H1 (cell line): Measurements from ENCODE around the gene TAS2R1.

Experiments
- ATF3 ChIP-seq: IDR thresholded peaks from 2 replicates; pipeline ENCODE4 v1.6.1; 2011; ENCODE audit warnings: low read depth, mild to moderate bottlenecking, low read length; ENCODE audit not compliant: insufficient read depth
- CHD1 ChIP-seq: IDR thresholded peaks from 2 replicates; pipeline ENCODE4 v1.6.1; 2012; ENCODE audit warnings: low read depth, low read length, improper control_type of control experiment
- CTCF ChIP-seq, 3 experiments: IDR thresholded peaks; 1 replicate in 2 of 3; 2 replicates in 1 of 3; pipeline versions ENCODE4 v1.5.1 to v1.6.1; 2011; ENCODE audit warnings: low read length in 3 of 3, mild to moderate bottlenecking in 3 of 3, inconsistent platforms in 2 of 3, low read depth in 1 of 3, moderate library complexity in 1 of 3; ENCODE audit not compliant: insufficient read depth in 1 of 3; ENCODE audit errors: control extremely low read depth in 1 of 3
- EP300 ChIP-seq, 2 experiments: IDR thresholded peaks; 1 replicate in 1 of 2; 2 replicates in 1 of 2; pipeline ENCODE4 v1.6.1; 2011 to 2012; ENCODE audit warnings: low read depth in 2 of 2, low read length in 2 of 2, mild to moderate bottlenecking in 2 of 2, borderline replicate concordance in 1 of 2, inconsistent platforms in 1 of 2, moderate library complexity in 1 of 2
- EZH2 ChIP-seq: fragments of 200-600 bp; sonication (generic); IDR thresholded peaks from 2 replicates; pipeline ENCODE4 v1.7.1; 2012; ENCODE audit warnings: low read depth, mild to moderate bottlenecking, moderate library complexity, low read length, inconsistent platforms; ENCODE audit not compliant: severe bottlenecking
- KDM1A ChIP-seq: fragments of 200-600, 300-600 bp; sonication (generic); IDR thresholded peaks from 2 replicates; pipeline ENCODE4 v1.7.1; 2016; ENCODE audit warnings: mild to moderate bottlenecking, low read length, borderline replicate concordance
- POLR2A ChIP-seq, 2 experiments: IDR thresholded peaks; 1 replicate in 1 of 2; 2 replicates in 1 of 2; pipeline ENCODE4 v1.6.1; 2011; ENCODE audit warnings: low read depth in 2 of 2, low read length in 2 of 2, mild to moderate bottlenecking in 2 of 2; ENCODE audit errors: control extremely low read depth in 1 of 2
- POLR2AphosphoS5 ChIP-seq: IDR thresholded peaks from 2 replicates; pipeline ENCODE4 v1.6.1; 2011; ENCODE audit warnings: low read depth, low read length
- RAD21 ChIP-seq, 2 experiments: IDR thresholded peaks in 1 of 2; conservative IDR thresholded peaks in 1 of 2; 2 replicates each; pipeline ENCODE4 v1.6.1; 2011; ENCODE audit warnings: low read depth in 2 of 2, low read length in 2 of 2, improper control_type of control experiment in 1 of 2, inconsistent platforms in 1 of 2, mild to moderate bottlenecking in 1 of 2, moderate library complexity in 1 of 2
- RNF2 ChIP-seq: fragments of 200-900, 300-1000 bp; sonication (generic); IDR thresholded peaks from 2 replicates; pipeline ENCODE4 v1.7.1; 2016; ENCODE audit warnings: borderline replicate concordance, low read depth, mild to moderate bottlenecking, antibody characterized with exemption, low read length; ENCODE audit not compliant: poor library complexity, severe bottlenecking; ENCODE audit errors: missing control alignments
- SUZ12 ChIP-seq: fragments of 200-600 bp; sonication (generic); IDR thresholded peaks from 2 replicates; pipeline ENCODE4 v1.6.1; 2012; ENCODE audit warnings: mild to moderate bottlenecking, inconsistent platforms, low read length, moderate library complexity, mixed read lengths
- TEAD4 ChIP-seq: IDR thresholded peaks from 2 replicates; pipeline ENCODE4 v1.6.1; 2012; ENCODE audit warnings: low read depth, low read length, inconsistent platforms, mixed read lengths
- ZNF274 ChIP-seq: IDR thresholded peaks from 2 replicates; pipeline ENCODE4 v1.7.0; 2012; ENCODE audit warnings: low read length, borderline replicate concordance; ENCODE audit errors: extremely low read depth

DNA sequence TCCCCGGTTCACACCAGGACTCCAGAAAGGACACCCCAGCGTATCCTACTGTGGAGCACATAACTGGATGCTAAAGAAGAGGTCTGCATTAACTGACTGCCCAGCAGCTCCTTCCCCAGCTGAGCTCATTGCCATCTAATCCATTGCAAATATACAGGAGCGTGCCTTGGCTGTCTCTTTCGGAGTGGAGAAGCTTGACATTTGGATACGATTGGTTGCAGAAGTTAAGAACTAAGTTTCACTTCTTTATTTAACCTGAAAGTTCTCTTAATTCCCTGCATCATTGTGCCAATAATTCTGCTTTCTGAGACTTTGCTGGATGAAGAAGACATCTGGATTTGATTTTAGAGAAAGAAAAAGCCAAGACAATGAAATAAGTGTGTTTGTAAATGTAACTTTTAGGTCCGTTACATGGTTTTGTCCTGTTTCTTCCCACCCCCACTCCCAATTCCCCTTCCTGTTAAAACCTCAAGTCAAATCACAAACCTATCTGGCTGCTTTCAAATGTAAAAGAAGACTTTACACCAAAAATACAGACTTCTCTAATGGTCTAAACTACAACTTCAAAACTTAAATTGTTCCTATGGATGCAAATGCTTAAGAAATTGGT is 33.9 kb downstream of the TAS2R1 start:
- TF ChIP-seq CTCF (IDR thresholded peaks at IDR 0.05; ENCODE audit: control extremely low read depth in 1 of 3, insufficient read depth in 1 of 3, low read depth in 1 of 3, low read length in 3 of 3) = no peak
- TF ChIP-seq EP300 (IDR thresholded peaks at IDR 0.05; ENCODE audit: borderline replicate concordance in 1 of 2, low read depth in 2 of 2, low read length in 2 of 2) = no peak
- TF ChIP-seq RNF2 = no peak
- no peak for TF ChIP-seq SUZ12
- no peak for TF ChIP-seq TEAD4
- no peak for TF ChIP-seq POLR2A (IDR thresholded peaks at IDR 0.05; ENCODE audit: control extremely low read depth in 1 of 2, low read depth in 2 of 2, low read length in 2 of 2)
- TF ChIP-seq POLR2AphosphoS5 = no peak
- no peak for TF ChIP-seq CHD1
- no peak for TF ChIP-seq ZNF274
- TF ChIP-seq EZH2 = no peak
- no peak for TF ChIP-seq RAD21 (IDR thresholded peaks at IDR 0.05 in 1 of 2, conservative IDR thresholded peaks at IDR 0.05 in 1 of 2; ENCODE audit: low read depth in 2 of 2, low read length in 2 of 2)
- no peak for TF ChIP-seq KDM1A
- TF ChIP-seq ATF3 = no peak
